Neural cell (in vitro differentiated cells): Measurements from ENCODE around the gene FITM2. TPM values are rescaled to one million over a fixed set of nuclear protein-coding genes. Genes with fewer than 3 reads are reported as not detected.

Source experiments
- H2AFZ ChIP-seq: fragments of 200-600, 300-800 bp; sonication (generic), shearing (Covaris generic); 2 replicates; pipeline ENCODE4 v1.6.0; 2014; ENCODE audit warnings: low read depth, mild to moderate bottlenecking, antibody characterized with exemption, low read length, moderate library complexity
- H3F3A ChIP-seq: fragments of 200-600 bp; shearing (Covaris generic); 2 replicates; pipeline ENCODE4 v1.6.1; 2016; ENCODE audit warnings: mild to moderate bottlenecking, moderate library complexity, mixed read lengths, antibody characterized with exemption, low read length; ENCODE audit not compliant: insufficient read depth, poor library complexity, severe bottlenecking
- H3K27ac ChIP-seq: fragments of 200-600, 300-800 bp; sonication (generic), shearing (Covaris generic); 2 replicates; pipeline ENCODE4 v1.5.1; 2014; ENCODE audit warnings: mild to moderate bottlenecking, low read length, moderate library complexity
- H3K27me3 ChIP-seq: fragments of 300-800, 200-600 bp; sonication (generic), shearing (Covaris generic); 2 replicates; pipeline ENCODE4 v1.6.0; 2014; ENCODE audit warnings: mild to moderate bottlenecking, low read depth, low read length, moderate library complexity; ENCODE audit not compliant: insufficient read depth
- H3K36me3 ChIP-seq: fragments of 300-800, 200-600 bp; sonication (generic), shearing (Covaris generic); 2 replicates; pipeline ENCODE4 v1.5.1; 2014; ENCODE audit warnings: mild to moderate bottlenecking, antibody characterized with exemption, low read length, moderate library complexity; ENCODE audit not compliant: insufficient read depth
- H3K4me2 ChIP-seq: fragments of 300-800, 200-600 bp; sonication (generic), shearing (Covaris generic); 2 replicates; pipeline ENCODE4 v1.6.0; 2014; ENCODE audit warnings: mild to moderate bottlenecking, low read length
- H3K4me3 ChIP-seq: fragments of 300-800, 200-600 bp; sonication (generic), shearing (Covaris generic); 2 replicates; pipeline ENCODE4 v1.5.1; 2014; ENCODE audit warnings: mild to moderate bottlenecking, low read length, moderate library complexity
- H3K79me2 ChIP-seq: fragments of 200-600 bp; shearing (Covaris generic); replicated peaks from 2 replicates; pipeline ENCODE4 v1.6.0; 2014; ENCODE audit warnings: mild to moderate bottlenecking, low read length, moderate library complexity; ENCODE audit not compliant: insufficient read depth
- H3K9ac ChIP-seq: fragments of 300-800, 200-600 bp; sonication (generic), shearing (Covaris generic); 2 replicates; pipeline ENCODE4 v1.6.1; 2016; ENCODE audit warnings: mild to moderate bottlenecking, low read length, mixed read lengths
- H3K9me2 ChIP-seq: fragments of 200-600 bp; shearing (Covaris generic); 2 replicates; pipeline ENCODE4 v1.6.1; 2016; ENCODE audit warnings: mild to moderate bottlenecking, low read length, mixed read lengths; ENCODE audit not compliant: insufficient read depth
- H3K9me3 ChIP-seq: fragments of 200-600, 300-800 bp; sonication (generic), shearing (Covaris generic); 2 replicates; pipeline ENCODE4 v1.6.1; 2016; ENCODE audit warnings: mild to moderate bottlenecking, mixed run types, low read length, moderate library complexity, mixed read lengths
- H4K20me1 ChIP-seq: fragments of 200-600 bp; shearing (Covaris generic); 2 replicates; pipeline ENCODE4 v1.6.1; 2016; ENCODE audit warnings: mild to moderate bottlenecking, mixed run types; ENCODE audit not compliant: insufficient read depth
- CTCF ChIP-seq: fragments of 450-650 bp; IDR thresholded peaks from 2 replicates; pipeline ENCODE4 v1.5.1; 2014; ENCODE audit warnings: antibody characterized with exemption, mild to moderate bottlenecking, moderate library complexity; ENCODE audit not compliant: poor library complexity, severe bottlenecking
- EP300 ChIP-seq: fragments of 450-650 bp; conservative IDR thresholded peaks from 2 replicates; pipeline ENCODE4 v1.6.1; 2014; ENCODE audit warnings: antibody characterized with exemption, mild to moderate bottlenecking, moderate library complexity; ENCODE audit not compliant: poor library complexity, severe bottlenecking
- EZH2 ChIP-seq: fragments of 200-600, 300-800 bp; shearing (Covaris generic), sonication (generic); IDR thresholded peaks from 2 replicates; pipeline ENCODE4 v1.6.1; 2014; ENCODE audit warnings: antibody characterized with exemption, low read length, borderline replicate concordance, mild to moderate bottlenecking; ENCODE audit not compliant: insufficient read depth, poor library complexity, severe bottlenecking
- MXI1 ChIP-seq: fragments of 450-650 bp; conservative IDR thresholded peaks from 2 replicates; pipeline ENCODE4 v1.6.1; 2014; ENCODE audit warnings: antibody characterized with exemption, mild to moderate bottlenecking; ENCODE audit not compliant: poor library complexity, severe bottlenecking
- POLR2AphosphoS5 ChIP-seq: IDR thresholded peaks from 2 replicates; pipeline ENCODE4 v1.6.1; 2012
- RAD21 ChIP-seq: fragments of 450-650 bp; conservative IDR thresholded peaks from 2 replicates; pipeline ENCODE4 v1.6.1; 2014; ENCODE audit warnings: antibody characterized with exemption, mild to moderate bottlenecking, moderate library complexity
- SMC3 ChIP-seq: fragments of 450-650 bp; conservative IDR thresholded peaks from 2 replicates; pipeline ENCODE4 v1.6.1; 2014; ENCODE audit warnings: antibody characterized with exemption, mild to moderate bottlenecking, moderate library complexity; ENCODE audit not compliant: poor library complexity
- TAF1 ChIP-seq: IDR thresholded peaks from 2 replicates; pipeline ENCODE4 v1.6.1; 2012; ENCODE audit warnings: low read depth
- polyA plus RNA-seq: library from polyadenylated mRNA; depleted of rRNA; stranded (reverse); fragments of >200 nt; gene quantifications from 2 replicates; pipeline ENCODE4 v1.2.3, GENCODE V29; 2014
- TF ChIP-seq, protein P1 (sequence below): IDR thresholded peaks from 2 replicates; pipeline ENCODE4 v1.6.1; 2012; ENCODE audit warnings: borderline replicate concordance

FITM2 gene
- polyA plus RNA-seq, 1 donor from 2014 or later = 5.5 TPM

GRCh38 chr20:44279228-44279627 lies 31.8 kb downstream of the FITM2 start:
- Histone ChIP-seq H3K4me3 (no peak overlapping the region), H3K79me2 (no peaks in the 10 kb centered on the region), H3K9ac (no peak overlapping the region), H3K27ac (no peak overlapping the region), H4K20me1 (no peaks in the 10 kb centered on the region), H3K9me3 (no peaks in the 10 kb centered on the region), H3K4me2 (no peak overlapping the region), H3F3A (no peaks in the 10 kb centered on the region), H3K9me2 (no peaks in the 10 kb centered on the region), H2AFZ (no peak overlapping the region), H3K27me3 (no peaks in the 10 kb centered on the region), H3K36me3 (no peaks in the 10 kb centered on the region)
- TF ChIP-seq SMC3 = no peak
- TF ChIP-seq MXI1 = no peak
- no peak for TF ChIP-seq TAF1
- no peak for TF ChIP-seq EZH2
- no peak for TF ChIP-seq RAD21
- no peak for TF ChIP-seq EP300
- TF ChIP-seq CTCF = no peak
- no peak for TF ChIP-seq POLR2AphosphoS5
- TF ChIP-seq, protein P1, sequence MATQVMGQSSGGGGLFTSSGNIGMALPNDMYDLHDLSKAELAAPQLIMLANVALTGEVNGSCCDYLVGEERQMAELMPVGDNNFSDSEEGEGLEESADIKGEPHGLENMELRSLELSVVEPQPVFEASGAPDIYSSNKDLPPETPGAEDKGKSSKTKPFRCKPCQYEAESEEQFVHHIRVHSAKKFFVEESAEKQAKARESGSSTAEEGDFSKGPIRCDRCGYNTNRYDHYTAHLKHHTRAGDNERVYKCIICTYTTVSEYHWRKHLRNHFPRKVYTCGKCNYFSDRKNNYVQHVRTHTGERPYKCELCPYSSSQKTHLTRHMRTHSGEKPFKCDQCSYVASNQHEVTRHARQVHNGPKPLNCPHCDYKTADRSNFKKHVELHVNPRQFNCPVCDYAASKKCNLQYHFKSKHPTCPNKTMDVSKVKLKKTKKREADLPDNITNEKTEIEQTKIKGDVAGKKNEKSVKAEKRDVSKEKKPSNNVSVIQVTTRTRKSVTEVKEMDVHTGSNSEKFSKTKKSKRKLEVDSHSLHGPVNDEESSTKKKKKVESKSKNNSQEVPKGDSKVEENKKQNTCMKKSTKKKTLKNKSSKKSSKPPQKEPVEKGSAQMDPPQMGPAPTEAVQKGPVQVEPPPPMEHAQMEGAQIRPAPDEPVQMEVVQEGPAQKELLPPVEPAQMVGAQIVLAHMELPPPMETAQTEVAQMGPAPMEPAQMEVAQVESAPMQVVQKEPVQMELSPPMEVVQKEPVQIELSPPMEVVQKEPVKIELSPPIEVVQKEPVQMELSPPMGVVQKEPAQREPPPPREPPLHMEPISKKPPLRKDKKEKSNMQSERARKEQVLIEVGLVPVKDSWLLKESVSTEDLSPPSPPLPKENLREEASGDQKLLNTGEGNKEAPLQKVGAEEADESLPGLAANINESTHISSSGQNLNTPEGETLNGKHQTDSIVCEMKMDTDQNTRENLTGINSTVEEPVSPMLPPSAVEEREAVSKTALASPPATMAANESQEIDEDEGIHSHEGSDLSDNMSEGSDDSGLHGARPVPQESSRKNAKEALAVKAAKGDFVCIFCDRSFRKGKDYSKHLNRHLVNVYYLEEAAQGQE = no peak

GRCh38 chr20:44274303-44275017 lies 36.5 kb downstream of the FITM2 start:
- Histone ChIP-seq H3F3A (no peaks in the 10 kb centered on the region), H3K36me3 (no peaks in the 10 kb centered on the region), H4K20me1 (no peaks in the 10 kb centered on the region), H3K9me3 (no peaks in the 10 kb centered on the region), H3K9ac (no peak overlapping the region), H3K79me2 (no peaks in the 10 kb centered on the region), H3K9me2 (no peaks in the 10 kb centered on the region), H3K4me3 (no peak overlapping the region), H3K27ac (no peak overlapping the region), H3K27me3 (no peaks in the 10 kb centered on the region), H2AFZ (no peak overlapping the region), H3K4me2 (no peak overlapping the region)
- TF ChIP-seq, protein P1 = no peak
- TF ChIP-seq MXI1 (no peak), SMC3 (no peak), POLR2AphosphoS5 (no peak), EZH2 (no peak), TAF1 (no peak), RAD21 (no peak), CTCF (no peak)
